Thyroid gland (tissue), 4 donors: ENCODE results near the gene C19orf81. TPM values are rescaled to one million over a fixed set of nuclear protein-coding genes. Genes with fewer than 3 reads are reported as not detected.
A peak's percentile ranks its signal among the peaks of the same experiment; 100 is the strongest.

Experiments
- DNase-seq, 2 donors: peaks; one replicate each; pipeline ENCODE4 v3.0.0-alpha.2; 2019
- H3K27ac ChIP-seq, 3 donors: fragments of 200-600 bp; sonication (generic); 1 replicate in 2 of 3; 2 replicates in 1 of 3; pipeline ENCODE4 v1.5.1; 2016 to 2019; ENCODE audit warnings: mild to moderate bottlenecking in 1 of 3, moderate library complexity in 1 of 3
- H3K27me3 ChIP-seq: fragments of 200-600 bp; sonication (generic); one replicate; pipeline ENCODE4 v1.5.1; 2019
- H3K36me3 ChIP-seq, 2 donors: fragments of 200-600 bp; sonication (generic); one replicate each; pipeline ENCODE4 v1.5.1; 2016 to 2019
- H3K4me1 ChIP-seq, 2 donors: fragments of 200-600 bp; sonication (generic); one replicate each; pipeline ENCODE4 v1.5.1; 2017 to 2019
- H3K4me3 ChIP-seq, 3 donors: fragments of 200-600 bp; sonication (generic); replicated peaks in 1 of 3; 1 replicate in 2 of 3; 2 replicates in 1 of 3; pipeline ENCODE4 v1.5.1; 2016; ENCODE audit warnings: mild to moderate bottlenecking in 1 of 3
- H3K9me3 ChIP-seq: fragments of 200-600 bp; sonication (generic); one replicate; pipeline ENCODE4 v1.5.1; 2017
- POLR2A ChIP-seq, 2 donors: fragments of 450-650 bp; IDR thresholded peaks; one replicate each; pipeline ENCODE4 v1.6.1; 2017; ENCODE audit warnings: antibody characterized with exemption in 2 of 2, mild to moderate bottlenecking in 2 of 2, moderate library complexity in 1 of 2
- WGBS, 2 donors: methylation state at CpG; one replicate each; pipeline ENCODE4 v1.1.5; 2017; 5-methylcytosine and 5-hydroxymethylcytosine counted together
- intact Hi-C: fragments of 100-400 bp; cut with DNase I; formaldehyde crosslinking; loops from one replicate; pipeline ENCODE4 v1.15.1; 2023
- total RNA-seq, 4 donors: library from RNA; depleted of rRNA; stranded (reverse); fragments of >200 nt; gene quantifications; one replicate each; pipeline ENCODE4 v1.2.3, GENCODE V29; 2016
- TF ChIP-seq, protein P1 (sequence below), 6 experiments: fragments of 200-600 bp in 3 of 6; fragments of 450-650 bp in 3 of 6; sonication (generic) in 3 of 6; IDR thresholded peaks; one replicate each; pipeline ENCODE4 v1.5.1; 2016 to 2019; ENCODE audit warnings: antibody characterized with exemption in 6 of 6, mild to moderate bottlenecking in 2 of 6, inconsistent platforms in 1 of 6, moderate library complexity in 1 of 6

C19orf81 gene
- total RNA-seq, 4 donors from 2014 or later: 1.7 TPM; not detected in 3

DNA sequence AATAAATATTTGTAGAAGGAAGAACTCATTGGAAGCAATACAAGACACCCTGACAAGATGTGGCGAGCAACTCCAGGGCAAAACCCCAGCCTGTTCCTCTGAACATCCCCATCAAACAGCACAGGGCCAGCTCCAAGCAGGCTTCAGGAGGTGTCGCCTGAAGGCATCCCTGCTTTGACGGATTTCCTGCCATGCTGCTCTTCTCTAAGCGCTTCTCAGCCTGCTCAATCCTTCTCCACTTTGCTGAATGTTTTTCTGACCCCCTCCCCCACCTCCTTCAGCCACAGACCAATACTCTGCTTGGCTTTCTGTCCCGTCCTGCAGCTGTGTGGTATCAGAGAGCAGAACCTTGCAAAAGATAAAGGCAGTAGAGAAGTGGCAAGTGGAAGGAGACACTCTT is 28.4 kb downstream of the C19orf81 start:
- no peak for DNase-seq
- no peak overlapping the region for H3K27ac ChIP-seq
- TF ChIP-seq, protein P1, sequence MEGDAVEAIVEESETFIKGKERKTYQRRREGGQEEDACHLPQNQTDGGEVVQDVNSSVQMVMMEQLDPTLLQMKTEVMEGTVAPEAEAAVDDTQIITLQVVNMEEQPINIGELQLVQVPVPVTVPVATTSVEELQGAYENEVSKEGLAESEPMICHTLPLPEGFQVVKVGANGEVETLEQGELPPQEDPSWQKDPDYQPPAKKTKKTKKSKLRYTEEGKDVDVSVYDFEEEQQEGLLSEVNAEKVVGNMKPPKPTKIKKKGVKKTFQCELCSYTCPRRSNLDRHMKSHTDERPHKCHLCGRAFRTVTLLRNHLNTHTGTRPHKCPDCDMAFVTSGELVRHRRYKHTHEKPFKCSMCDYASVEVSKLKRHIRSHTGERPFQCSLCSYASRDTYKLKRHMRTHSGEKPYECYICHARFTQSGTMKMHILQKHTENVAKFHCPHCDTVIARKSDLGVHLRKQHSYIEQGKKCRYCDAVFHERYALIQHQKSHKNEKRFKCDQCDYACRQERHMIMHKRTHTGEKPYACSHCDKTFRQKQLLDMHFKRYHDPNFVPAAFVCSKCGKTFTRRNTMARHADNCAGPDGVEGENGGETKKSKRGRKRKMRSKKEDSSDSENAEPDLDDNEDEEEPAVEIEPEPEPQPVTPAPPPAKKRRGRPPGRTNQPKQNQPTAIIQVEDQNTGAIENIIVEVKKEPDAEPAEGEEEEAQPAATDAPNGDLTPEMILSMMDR (IDR thresholded peaks at IDR 0.05): no peak
- TF ChIP-seq POLR2A (IDR thresholded peaks at IDR 0.05): no peak
- 40 to 52% methylated on average over 5 of the region's 5 CpGs for WGBS, 2 donors
- H3K4me3 ChIP-seq: no peak overlapping the region
- H3K4me1 ChIP-seq: no peaks in the 10 kb centered on the region
- no peaks in the 10 kb centered on the region for H3K9me3 ChIP-seq
- intact Hi-C loops: no loop called here
- H3K36me3 ChIP-seq: no peaks in the 10 kb centered on the region
- no peaks in the 10 kb centered on the region for H3K27me3 ChIP-seq

DNA sequence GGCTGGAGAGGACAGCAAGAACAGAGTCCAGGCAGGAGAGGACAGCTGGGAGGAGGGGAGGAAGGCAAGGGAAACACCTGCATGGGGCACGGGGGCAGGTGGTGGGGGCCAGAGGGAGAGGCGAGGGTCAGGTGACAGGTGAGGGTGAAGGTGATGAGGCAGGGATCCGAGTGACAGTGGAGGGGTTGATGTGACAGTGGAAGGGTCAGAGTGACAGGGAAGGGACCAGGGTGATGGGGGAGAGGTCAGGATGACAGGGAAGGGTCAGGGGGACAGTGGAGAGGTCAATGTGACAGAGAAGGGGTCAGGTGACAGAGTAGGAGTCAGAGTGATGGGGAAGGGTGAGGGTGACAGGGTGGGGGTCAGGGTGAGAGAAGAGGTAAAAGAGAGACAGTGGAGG is 29.1 kb downstream of the C19orf81 start:
- Histone ChIP-seq H3K9me3 (no peaks in the 10 kb centered on the region), H3K36me3 (no peaks in the 10 kb centered on the region), H3K27ac (no peak overlapping the region), H3K4me1 (no peaks in the 10 kb centered on the region), H3K27me3 (no peaks in the 10 kb centered on the region), H3K4me3 (no peak overlapping the region)
- 56 to 60% methylated on average over 3 of the region's 3 CpGs for WGBS, 2 donors
- no peak for TF ChIP-seq POLR2A (IDR thresholded peaks at IDR 0.05)
- TF ChIP-seq, protein P1 (IDR thresholded peaks at IDR 0.05): no peak
- intact Hi-C loops: no loop called here
- no peak for DNase-seq

DNA sequence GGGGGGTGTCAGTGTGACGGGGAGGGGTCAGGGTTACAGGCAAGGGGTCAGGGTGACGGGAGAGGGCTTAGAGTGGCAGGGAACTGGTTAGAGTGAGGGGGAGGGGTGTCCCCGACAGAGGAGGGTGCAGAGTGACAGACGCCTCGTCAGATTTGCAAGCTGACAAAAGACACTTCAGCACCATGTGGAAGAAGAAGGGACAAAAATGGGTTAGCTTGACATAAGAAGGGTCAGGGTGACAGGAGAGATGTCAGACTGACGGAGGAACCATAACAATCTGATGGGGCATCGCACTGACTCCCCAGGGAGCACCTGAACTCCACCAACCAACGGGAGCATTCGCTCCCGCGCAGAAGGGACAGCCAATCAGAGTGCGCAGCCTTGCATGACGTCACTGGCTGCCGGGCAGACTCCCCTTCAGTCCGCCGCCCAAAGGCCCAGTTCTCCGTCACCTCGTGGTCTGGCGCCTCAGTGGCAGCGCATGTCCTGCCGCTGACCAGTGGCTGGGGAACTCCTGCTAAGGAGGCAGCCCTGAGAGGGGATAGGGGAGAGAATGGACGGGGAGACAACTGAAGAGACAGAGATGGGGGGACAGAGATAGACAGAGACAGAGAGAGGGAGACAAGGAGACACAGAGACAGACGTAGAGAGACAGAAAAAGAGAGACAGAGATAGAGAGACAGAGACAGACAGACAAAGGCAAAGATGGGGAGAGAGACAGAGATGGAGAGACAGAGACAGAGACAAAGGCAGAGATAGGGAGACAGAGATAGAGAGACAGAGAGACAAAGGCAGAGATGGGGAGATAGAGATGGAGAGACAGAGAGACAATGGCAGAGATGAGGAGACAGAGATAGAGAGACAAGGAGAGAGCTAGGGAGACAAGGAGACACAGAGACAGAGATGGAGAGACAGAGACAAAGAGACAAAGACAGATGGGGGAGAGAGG is 30.2 kb downstream of the C19orf81 start:
- 15 to 18% methylated on average over 23 of the region's 23 CpGs for WGBS, 2 donors
- no peaks in the 10 kb centered on the region for H3K4me1 ChIP-seq
- no peak overlapping the region for H3K4me3 ChIP-seq
- no peak for TF ChIP-seq POLR2A (IDR thresholded peaks at IDR 0.05)
- TF ChIP-seq, protein P1 (IDR thresholded peaks at IDR 0.05): no peak
- H3K36me3 ChIP-seq: no peaks in the 10 kb centered on the region
- no peak overlapping the region for H3K27ac ChIP-seq
- no peaks in the 10 kb centered on the region for H3K27me3 ChIP-seq
- no peaks in the 10 kb centered on the region for H3K9me3 ChIP-seq
- intact Hi-C loops: no loop called here
- peak; percentile 67 to 69 for DNase-seq

DNA sequence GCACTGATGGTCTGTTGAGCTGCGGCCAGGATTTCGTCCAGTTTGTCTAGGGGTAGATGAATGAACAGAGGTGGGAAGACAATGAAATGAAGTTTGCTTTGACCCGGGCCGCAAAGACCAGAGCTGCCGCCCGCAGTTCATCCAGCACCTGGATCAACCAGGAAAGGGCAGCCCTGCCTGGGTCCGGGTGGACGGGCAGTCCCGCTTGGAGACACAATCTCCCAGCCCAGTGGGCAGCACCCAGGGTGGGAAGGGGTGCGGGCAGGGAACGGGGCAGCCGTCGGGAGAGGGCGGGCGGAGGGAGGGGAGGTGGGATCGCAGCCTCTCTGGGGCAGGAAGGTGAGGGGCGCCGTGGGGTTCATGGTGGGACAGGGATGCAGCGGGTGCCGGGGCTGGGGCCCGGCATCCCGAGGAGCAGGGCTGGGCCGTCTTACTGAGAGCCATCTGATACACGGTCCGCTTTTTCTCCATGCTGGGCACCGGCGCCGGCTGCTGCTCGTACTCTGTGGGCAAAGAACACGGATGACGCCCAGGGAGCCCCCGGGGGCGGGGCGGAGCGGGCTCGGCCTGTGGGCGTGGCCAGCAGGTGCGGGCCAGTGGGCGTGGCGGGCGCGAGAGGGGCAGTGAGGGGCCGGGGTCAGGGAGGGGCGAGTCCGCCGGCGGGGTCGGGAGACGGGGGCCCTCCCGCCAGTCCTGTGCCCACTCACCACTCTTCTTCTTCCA is 37.2 kb downstream of the C19orf81 start:
- intact Hi-C loops: no loop called here
- H3K27ac ChIP-seq: no peak overlapping the region
- TF ChIP-seq, protein P1 (IDR thresholded peaks at IDR 0.05): no peak
- TF ChIP-seq POLR2A (IDR thresholded peaks at IDR 0.05): no peak
- no peaks in the 10 kb centered on the region for H3K27me3 ChIP-seq
- no peaks in the 10 kb centered on the region for H3K36me3 ChIP-seq
- WGBS, 2 donors: 25 to 35% methylated on average over 8 to 37 of the region's 50 CpGs
- no peaks in the 10 kb centered on the region for H3K4me1 ChIP-seq
- DNase-seq: no peak
- H3K9me3 ChIP-seq: no peaks in the 10 kb centered on the region
- no peak overlapping the region for H3K4me3 ChIP-seq

DNA sequence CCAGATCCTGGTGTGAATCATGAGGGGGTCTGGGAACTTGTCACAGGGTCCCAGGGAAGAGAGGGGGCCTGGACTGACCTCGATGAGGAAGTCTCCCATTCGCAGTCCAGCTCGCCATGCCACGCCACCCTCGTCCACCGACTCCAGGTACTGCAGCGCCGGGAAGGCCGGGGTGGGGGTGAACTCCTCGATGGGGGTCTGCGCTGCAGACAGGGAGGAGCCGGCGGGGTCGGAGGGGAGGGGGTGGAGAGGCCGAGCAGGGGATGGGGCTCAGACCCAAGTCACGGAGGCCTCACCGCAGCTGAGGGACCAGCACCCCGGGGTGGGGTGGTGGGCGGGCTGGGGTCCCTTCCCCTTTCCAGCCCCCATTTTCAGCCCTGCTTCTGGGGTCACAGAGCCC is 39.5 kb downstream of the C19orf81 start:
- H3K27me3 ChIP-seq: no peaks in the 10 kb centered on the region
- H3K9me3 ChIP-seq: no peaks in the 10 kb centered on the region
- TF ChIP-seq, protein P1 (IDR thresholded peaks at IDR 0.05): no peak
- no peak for TF ChIP-seq POLR2A (IDR thresholded peaks at IDR 0.05)
- no peak overlapping the region for H3K27ac ChIP-seq
- intact Hi-C loops: no loop called here
- no peak overlapping the region for H3K4me3 ChIP-seq
- 60 to 67% methylated on average over 3 to 15 of the region's 19 CpGs for WGBS, 2 donors
- H3K4me1 ChIP-seq: no peaks in the 10 kb centered on the region
- no peaks in the 10 kb centered on the region for H3K36me3 ChIP-seq
- DNase-seq: no peak
